HG03060 (cell line): ENCODE measurements around the gene GSTP1.
"Not testable (repeated sequence)": the region's sequence is repeated elsewhere in the genome, so short reads cannot be mapped to it uniquely, and the experiment has no call there.

ENCODE experiments used
- ATAC-seq: cut with Tn5 transposase; IDR thresholded peaks from one replicate; pipeline ENCODE4 v1.9.1; 2021; ENCODE audit warnings: low read depth, moderate number of reproducible peaks; ENCODE audit not compliant: unreplicated experiment

Gene GSTP1

GRCh38 chr11:67613313-67613959, 29.8 kb downstream of the GSTP1 start:
- no peak for ATAC-seq

DNA sequence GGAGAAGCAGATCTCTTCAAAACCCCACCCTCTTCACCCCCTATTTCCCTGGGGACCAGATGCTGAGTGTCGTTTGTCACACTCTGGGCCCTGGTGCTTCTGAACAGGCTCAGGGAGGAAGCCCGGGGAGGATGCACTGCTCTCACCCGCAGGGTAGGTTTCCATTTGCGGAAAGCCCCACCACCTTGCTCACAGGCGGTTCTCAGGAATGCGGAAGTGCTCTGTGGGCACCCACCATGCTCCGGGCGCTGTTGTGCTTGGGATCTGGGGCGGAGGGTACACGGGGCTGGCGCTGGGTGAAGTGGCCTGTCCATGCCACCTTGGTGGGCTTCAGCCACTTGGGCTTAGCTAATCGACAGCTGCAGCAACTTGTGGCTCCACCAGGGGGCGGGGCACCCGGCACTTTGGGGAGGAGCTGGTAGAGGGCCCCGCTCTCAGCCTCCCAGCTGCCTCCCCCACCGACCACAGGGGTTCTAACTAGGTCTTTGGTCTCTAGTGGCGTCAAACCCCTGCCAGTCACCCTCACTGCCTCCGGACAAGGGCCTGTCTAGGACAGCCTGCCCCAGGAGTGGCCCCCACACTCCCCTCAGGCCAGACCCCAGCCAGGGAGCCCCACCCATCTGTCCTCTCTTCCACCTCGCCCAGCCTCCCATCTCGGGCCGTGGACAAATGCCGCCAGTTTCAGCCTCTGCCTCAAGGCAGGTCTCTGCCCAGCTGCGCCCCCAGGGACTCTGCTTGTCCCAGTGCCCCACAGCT, 30.5 kb downstream of the GSTP1 start:
- peak; percentile 62 for ATAC-seq

- no peak for ATAC-seq
Observed at GRCh38 chr11:67614730-67615714, 31.4 kb downstream of the GSTP1 start.

DNA sequence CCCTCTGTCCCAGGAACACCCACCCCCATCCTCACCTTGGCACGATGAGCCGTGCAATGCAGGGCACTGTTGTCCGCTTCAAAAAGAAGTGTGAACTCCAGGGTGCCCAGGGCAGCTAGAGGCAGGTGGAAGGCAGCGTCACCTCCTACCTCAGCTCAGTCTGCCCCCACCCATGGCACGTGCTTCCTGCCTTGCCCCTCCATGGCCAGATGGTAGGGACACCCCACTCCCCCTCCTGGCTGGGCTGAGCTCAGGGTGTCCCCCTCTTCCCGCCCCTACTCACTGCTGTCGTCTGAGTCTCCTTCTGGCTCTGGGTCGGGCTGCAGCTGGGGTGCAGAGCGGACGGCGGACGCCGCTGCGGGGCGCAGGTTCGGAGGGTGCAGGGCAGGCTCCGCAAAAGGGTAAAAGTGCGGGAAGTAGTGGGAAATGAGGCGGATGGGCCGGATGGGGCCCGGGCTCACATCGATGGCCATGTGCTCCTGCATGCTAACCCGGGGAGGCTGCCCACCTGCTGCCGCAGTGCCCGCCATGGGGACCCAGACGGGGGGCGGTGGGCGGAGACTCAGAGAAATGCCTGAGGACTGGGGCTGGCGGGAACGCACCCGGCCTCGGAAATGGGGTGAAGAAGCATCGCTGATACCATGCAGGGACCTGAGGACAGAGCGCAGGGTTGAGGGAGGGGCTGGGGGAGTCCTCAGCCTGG, 32.3 kb downstream of the GSTP1 start:
- ATAC-seq = no peak

- ATAC-seq = no peak
Observed at GRCh38 chr11:67616431-67617242, 33.0 kb downstream of the GSTP1 start.

GRCh38 chr11:67617243-67617953, 33.8 kb downstream of the GSTP1 start:
- no peak for ATAC-seq

- ATAC-seq = not testable (repeated sequence)
Observed at GRCh38 chr11:67618901-67619659, 35.5 kb downstream of the GSTP1 start.

GRCh38 chr11:67619683-67620618, 36.3 kb downstream of the GSTP1 start:
- ATAC-seq = not testable (repeated sequence)

GRCh38 chr11:67620621-67621020, 37.0 kb downstream of the GSTP1 start:
- ATAC-seq = not testable (repeated sequence)

DNA sequence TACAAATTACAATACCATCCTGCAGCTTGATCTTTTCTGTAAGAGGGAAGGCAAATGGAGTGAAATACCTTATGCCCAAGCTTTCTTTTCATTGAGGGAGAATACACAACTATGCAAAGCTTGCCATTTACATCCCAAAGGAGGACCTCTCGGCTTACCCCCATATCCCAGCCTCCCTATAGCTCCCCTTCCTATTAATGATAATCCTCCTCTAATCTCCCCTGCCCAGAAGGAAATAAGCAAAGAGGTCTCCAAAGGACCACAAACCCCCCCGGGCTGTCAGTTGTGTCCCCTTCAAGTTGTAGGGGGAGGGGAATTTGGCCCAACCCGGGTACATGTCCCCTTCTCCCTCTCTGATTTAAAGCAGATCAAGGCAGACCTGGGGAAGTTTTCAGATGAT, 38.3 kb downstream of the GSTP1 start:
- ATAC-seq = not testable (repeated sequence)

- ATAC-seq = not testable (repeated sequence)
Observed at GRCh38 chr11:67622905-67623304, 39.3 kb downstream of the GSTP1 start.

DNA sequence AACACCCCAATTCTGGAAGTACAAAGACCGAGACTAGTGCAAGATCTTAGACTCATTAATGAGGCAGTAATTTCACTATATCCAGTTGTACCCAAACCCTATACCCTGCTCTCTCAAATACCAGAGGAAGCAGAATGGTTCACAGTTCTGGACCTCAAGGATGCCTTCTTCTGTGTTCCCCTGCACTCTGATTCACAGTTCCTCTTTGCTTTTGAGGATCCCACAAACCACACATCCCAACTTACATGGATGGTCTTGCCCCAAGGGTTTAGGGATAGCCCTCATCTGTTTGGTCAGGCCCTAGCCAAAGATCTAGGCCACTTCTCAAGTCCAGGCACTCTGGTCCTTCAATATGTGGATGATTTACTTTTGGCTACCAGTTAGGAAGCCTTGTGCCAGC, 40.2 kb downstream of the GSTP1 start:
- ATAC-seq = not testable (repeated sequence)

- not testable (repeated sequence) for ATAC-seq
Observed at GRCh38 chr11:67626131-67626833, 42.7 kb downstream of the GSTP1 start.

DNA sequence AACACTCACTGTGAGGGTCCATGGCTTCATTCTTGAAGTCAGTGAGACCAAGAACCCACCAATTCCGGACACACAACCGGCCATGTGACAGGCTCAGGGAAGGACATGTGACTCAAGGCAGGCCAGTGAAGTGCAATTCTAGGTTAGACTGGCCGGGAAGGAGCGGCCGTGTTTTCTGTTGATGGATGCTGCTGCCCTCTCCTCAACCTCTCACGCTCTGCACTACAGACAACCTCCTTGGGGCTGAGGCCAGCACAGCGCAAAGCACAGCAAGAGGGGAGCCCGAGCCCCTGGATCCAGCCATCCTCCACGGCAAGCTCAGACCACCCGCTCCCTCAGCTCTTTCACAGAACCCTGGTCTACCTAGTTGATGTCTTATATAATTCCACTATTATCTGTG, 43.4 kb downstream of the GSTP1 start:
- ATAC-seq = no peak

- ATAC-seq = no peak
Observed at GRCh38 chr11:67627441-67627811, 43.8 kb downstream of the GSTP1 start.

DNA sequence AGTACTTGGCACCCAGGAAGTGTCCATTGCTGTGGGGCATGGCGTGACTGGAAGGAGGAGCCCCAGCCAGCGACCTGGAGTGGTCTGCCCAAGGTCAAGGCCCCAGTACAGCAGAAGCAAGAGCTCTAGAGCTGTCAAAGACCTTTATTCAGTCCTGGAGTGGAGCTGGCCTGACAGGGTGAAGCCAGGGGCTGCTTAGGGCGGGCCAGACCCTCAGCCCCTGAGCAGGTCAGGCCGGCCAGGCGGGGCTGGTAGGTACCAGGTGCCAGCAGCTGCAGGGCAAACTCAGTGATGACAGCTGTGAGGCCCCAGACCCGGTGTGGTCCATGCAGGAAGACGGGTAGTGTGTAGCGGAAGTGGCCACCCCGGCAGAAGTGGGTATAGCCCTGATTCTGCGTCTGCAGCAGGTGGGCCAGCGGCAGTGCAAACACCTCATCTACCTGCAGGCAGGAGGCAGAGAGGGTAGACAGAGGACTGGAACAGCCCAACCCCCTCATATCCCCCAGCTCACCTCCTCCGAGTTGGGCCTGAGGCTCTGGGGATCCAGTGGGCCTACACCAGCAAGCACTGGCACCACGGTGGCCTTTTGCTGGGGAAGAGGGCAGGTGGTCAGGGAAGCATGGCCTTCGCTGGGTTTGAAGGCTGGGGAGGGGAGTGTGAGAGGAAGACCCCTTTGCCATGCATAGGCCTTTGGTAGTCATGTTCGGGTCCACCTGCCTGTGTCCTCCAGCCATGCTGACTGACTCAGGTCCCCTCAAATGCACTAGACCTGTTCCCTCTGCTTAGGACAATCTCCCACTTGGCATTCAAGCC, 44.4 kb downstream of the GSTP1 start:
- ATAC-seq = no peak
